Activated naive CD8-positive, alpha-beta T cell treated with anti-CD3 and anti-CD28 coated beads for 36 hours (primary cell): ENCODE results near the gene BICD1. TPM values are rescaled to one million over a fixed set of nuclear protein-coding genes. Genes with fewer than 3 reads are reported as not detected.
"Not testable (repeated sequence)": the region's sequence is repeated elsewhere in the genome, so short reads cannot be mapped to it uniquely, and the experiment has no call there.

Experiments used
- DNase-seq: peaks from one replicate; pipeline ENCODE4 v3.0.0; 2021
- H3K27ac Mint-ChIP-seq: one replicate; pipeline ENCODE4 v1.8.0; 2022; ENCODE audit warnings: mild to moderate bottlenecking, moderate library complexity, mixed read lengths
- H3K27me3 Mint-ChIP-seq: one replicate; pipeline ENCODE4 v1.8.0; 2022; ENCODE audit warnings: mild to moderate bottlenecking, mixed read lengths
- H3K36me3 Mint-ChIP-seq: one replicate; pipeline ENCODE4 v1.8.0; 2021; ENCODE audit warnings: mild to moderate bottlenecking, mixed read lengths
- H3K4me1 Mint-ChIP-seq: one replicate; pipeline ENCODE4 v1.8.0; 2021; ENCODE audit warnings: mixed read lengths
- H3K4me3 Mint-ChIP-seq: one replicate; pipeline ENCODE4 v1.8.0; 2022; ENCODE audit warnings: mild to moderate bottlenecking, moderate library complexity, mixed read lengths
- H3K9me3 Mint-ChIP-seq: one replicate; pipeline ENCODE4 v1.8.0; 2022; ENCODE audit warnings: mixed read lengths
- total RNA-seq, 2 experiments: library from RNA; stranded (reverse); gene quantifications; one replicate each; pipeline ENCODE4 v1.2.3, GENCODE V29; 2021

The BICD1 gene
- total RNA-seq, 2 experiments from 2014 or later = 21.7 to 21.9 TPM

- H3K9me3 Mint-ChIP-seq = no peaks in the 10 kb centered on the region
- no peak overlapping the region for H3K27ac Mint-ChIP-seq
- no peak for DNase-seq
- H3K27me3 Mint-ChIP-seq = no peaks in the 10 kb centered on the region
- no peaks in the 10 kb centered on the region for H3K36me3 Mint-ChIP-seq
- no peaks in the 10 kb centered on the region for H3K4me1 Mint-ChIP-seq
- H3K4me3 Mint-ChIP-seq = no peak overlapping the region
These were observed 19.3 kb upstream of the BICD1 start for GRCh38 chr12:32087306-32087705.

GRCh38 chr12:32089156-32089555 is 17.5 kb upstream of the BICD1 start:
- DNase-seq = no peak
- H3K36me3 Mint-ChIP-seq = no peaks in the 10 kb centered on the region
- no peaks in the 10 kb centered on the region for H3K9me3 Mint-ChIP-seq
- H3K27ac Mint-ChIP-seq = no peak overlapping the region
- H3K27me3 Mint-ChIP-seq = no peaks in the 10 kb centered on the region
- H3K4me3 Mint-ChIP-seq = no peak overlapping the region
- H3K4me1 Mint-ChIP-seq = no peaks in the 10 kb centered on the region

- Mint-ChIP-seq H3K36me3 (no peaks in the 10 kb centered on the region), H3K27ac (no peak overlapping the region), H3K4me3 (no peak overlapping the region), H3K9me3 (no peaks in the 10 kb centered on the region), H3K27me3 (no peaks in the 10 kb centered on the region), H3K4me1 (no peaks in the 10 kb centered on the region)
- no peak for DNase-seq
These were observed 17.1 kb upstream of the BICD1 start for GRCh38 chr12:32089586-32089985.

DNA sequence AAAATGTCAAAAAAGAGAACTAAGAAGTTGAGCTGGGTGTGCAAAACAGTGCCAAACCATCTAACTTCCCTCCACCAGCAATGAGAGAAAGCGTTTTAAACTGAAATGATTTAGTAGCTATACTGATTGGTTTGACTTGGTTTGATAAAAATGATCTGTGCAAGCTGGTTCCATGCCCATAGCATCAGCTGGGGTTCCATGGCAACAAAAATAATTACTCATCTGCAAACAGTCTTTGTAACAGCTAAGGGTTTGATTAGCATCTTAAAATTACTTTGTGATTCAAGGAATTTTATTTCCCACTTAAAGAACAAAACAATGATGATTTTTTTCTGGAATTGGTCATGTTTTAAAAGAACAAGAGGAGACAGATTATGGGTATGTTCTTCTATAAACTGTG is 15.0 kb upstream of the BICD1 start:
- Mint-ChIP-seq H3K9me3 (no peaks in the 10 kb centered on the region), H3K27ac (no peak overlapping the region), H3K36me3 (no peaks in the 10 kb centered on the region), H3K27me3 (no peaks in the 10 kb centered on the region), H3K4me1 (no peaks in the 10 kb centered on the region), H3K4me3 (no peak overlapping the region)
- DNase-seq = no peak

- Mint-ChIP-seq H3K27ac (no peak overlapping the region), H3K9me3 (no peaks in the 10 kb centered on the region), H3K4me1 (no peaks in the 10 kb centered on the region), H3K4me3 (no peak overlapping the region), H3K27me3 (no peaks in the 10 kb centered on the region), H3K36me3 (no peaks in the 10 kb centered on the region)
- no peak for DNase-seq
These were observed 8.5 kb upstream of the BICD1 start for GRCh38 chr12:32098112-32098511.

DNA sequence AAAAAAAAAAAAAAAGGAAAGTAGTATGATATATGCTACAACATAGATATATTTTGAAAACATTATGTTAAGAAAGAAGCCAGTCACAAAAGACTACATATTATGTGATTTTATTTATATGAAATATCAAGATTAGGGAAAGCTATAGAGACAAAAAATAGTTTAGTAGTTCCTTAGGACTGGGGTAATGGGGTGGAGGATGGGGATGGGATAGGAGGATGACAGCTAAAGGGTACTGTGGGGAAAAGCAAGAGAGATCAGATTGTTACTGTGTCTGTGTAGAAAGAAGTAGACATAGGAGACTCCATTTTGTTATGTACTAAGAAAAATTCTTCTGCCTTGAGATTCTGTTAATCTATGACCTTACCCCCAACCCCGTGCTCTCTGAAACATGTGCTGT is 7.4 kb upstream of the BICD1 start:
- not testable (repeated sequence) for H3K27me3 Mint-ChIP-seq, H3K4me1 Mint-ChIP-seq, H3K36me3 Mint-ChIP-seq, H3K9me3 Mint-ChIP-seq, DNase-seq, H3K27ac Mint-ChIP-seq, H3K4me3 Mint-ChIP-seq

DNA sequence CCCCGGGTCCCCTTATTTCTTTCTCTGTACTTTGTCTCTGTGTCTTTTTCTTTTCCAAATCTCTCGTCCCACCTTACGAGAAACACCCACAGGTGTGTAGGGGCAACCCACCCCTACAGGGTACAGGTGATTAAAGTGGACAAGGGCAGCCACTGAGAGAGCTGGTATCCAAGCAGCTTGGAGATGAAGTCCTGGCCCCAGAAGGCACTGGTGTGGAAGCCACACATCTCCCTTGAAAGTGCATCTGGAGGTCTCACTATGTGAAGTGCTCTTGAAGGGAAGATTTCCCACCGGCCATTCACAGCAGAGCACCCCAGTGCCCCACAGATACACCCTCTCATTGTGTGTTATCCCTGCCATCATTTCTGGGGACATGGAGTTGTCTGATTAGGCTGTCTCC is 6.3 kb upstream of the BICD1 start:
- Mint-ChIP-seq H3K27me3 (no peaks in the 10 kb centered on the region), H3K4me3 (no peak overlapping the region), H3K36me3 (no peaks in the 10 kb centered on the region), H3K27ac (no peak overlapping the region), H3K9me3 (no peaks in the 10 kb centered on the region), H3K4me1 (no peaks in the 10 kb centered on the region)
- no peak for DNase-seq

- no peaks in the 10 kb centered on the region for H3K27me3 Mint-ChIP-seq
- no peak overlapping the region for H3K4me3 Mint-ChIP-seq
- H3K4me1 Mint-ChIP-seq = peaks cover under 1% of the 10 kb centered on the region
- H3K36me3 Mint-ChIP-seq = no peaks in the 10 kb centered on the region
- H3K9me3 Mint-ChIP-seq = no peaks in the 10 kb centered on the region
- H3K27ac Mint-ChIP-seq = no peak overlapping the region
- DNase-seq = no peak
These were observed 5.8 kb upstream of the BICD1 start for GRCh38 chr12:32100888-32101287.

GRCh38 chr12:32102234-32102633 is 4.4 kb upstream of the BICD1 start:
- no peaks in the 10 kb centered on the region for H3K36me3 Mint-ChIP-seq

DNA sequence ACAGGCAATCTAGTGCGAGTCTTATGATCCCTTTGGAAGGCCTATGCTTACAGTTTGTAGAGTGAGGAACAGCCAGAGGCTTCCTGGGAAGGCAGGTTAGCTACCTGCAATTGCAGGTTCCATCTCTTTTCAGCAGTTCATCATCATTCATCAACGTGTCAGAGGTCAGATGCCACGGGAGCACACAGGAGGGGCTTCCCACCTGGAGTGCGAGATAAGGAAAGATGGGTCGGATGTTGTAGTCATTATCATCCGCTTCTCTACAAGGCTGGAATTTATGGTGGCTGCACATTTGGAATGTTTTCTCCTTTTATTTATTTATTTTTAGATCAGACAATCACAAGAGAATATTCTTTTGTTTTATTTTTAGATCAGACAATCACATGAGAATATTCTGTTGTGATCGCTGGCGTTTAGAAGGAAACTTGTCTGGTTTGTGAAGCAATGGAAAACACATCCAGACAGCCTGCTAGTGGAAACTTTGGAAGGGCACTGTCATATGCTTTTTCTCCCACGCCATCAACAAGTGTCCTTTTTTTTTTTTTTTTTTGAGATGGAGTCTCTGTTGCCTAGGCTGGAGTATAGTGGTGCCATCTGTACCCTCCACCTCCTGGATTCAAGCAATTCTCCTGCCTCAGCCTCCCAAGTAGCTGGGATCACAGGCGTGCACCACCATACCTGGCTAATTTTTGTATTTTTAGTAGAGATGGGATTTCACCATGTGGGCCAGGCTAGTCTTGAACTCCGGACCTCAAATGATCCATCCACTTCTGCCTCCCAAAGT is 1.9 kb upstream of the BICD1 start:
- no peak overlapping the region for H3K4me3 Mint-ChIP-seq
- DNase-seq = no peak
- H3K27ac Mint-ChIP-seq = no peak overlapping the region
- H3K36me3 Mint-ChIP-seq = peaks cover 3% of the 10 kb centered on the region
- no peaks in the 10 kb centered on the region for H3K27me3 Mint-ChIP-seq
- H3K9me3 Mint-ChIP-seq = no peaks in the 10 kb centered on the region
- peaks cover 16% of the 10 kb centered on the region for H3K4me1 Mint-ChIP-seq

More at GRCh38 chr12:32102234-32102633, 4.4 kb upstream of the BICD1 start:
- no peaks in the 10 kb centered on the region for H3K27me3 Mint-ChIP-seq
- DNase-seq = no peak
- H3K4me3 Mint-ChIP-seq = no peak overlapping the region
- no peak overlapping the region for H3K27ac Mint-ChIP-seq
- H3K4me1 Mint-ChIP-seq = peaks cover 3% of the 10 kb centered on the region
- no peaks in the 10 kb centered on the region for H3K9me3 Mint-ChIP-seq

DNA sequence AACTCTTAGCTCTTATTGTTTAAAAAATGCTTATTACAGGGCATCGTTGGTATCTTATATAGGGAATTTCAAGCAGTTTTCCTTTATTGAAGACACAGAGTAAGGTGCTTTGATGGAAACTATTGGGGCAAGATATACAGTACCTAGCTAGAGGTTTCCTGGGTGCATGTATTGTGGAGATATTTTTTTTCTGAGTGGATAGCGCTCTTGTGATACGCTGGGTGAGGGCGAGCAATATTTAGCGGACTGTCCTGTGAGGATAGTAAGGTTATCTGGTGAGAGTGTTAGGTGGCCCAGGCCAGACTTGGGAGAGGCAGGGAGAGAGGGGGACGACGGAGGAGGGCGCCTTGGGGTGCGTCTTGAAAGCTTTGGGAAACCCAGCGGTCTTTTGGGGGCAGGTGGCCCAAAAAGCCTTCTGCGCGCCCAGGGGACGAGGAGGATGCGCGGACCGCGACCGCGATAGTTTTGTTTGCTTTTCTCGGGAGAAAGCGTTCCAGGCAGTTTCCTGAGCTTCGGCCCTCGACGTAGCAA is 596 bp upstream of the BICD1 start:
- Mint-ChIP-seq H3K4me1 (peaks cover 21% of the 10 kb centered on the region), H3K4me3 (peak overlapping the region; percentile 80), H3K9me3 (no peaks in the 10 kb centered on the region), H3K27me3 (no peaks in the 10 kb centered on the region), H3K27ac (peak overlapping the region; percentile 78), H3K36me3 (peaks cover 3% of the 10 kb centered on the region)
- DNase-seq = no peak

GRCh38 chr12:32107359-32108267 is 966 bp downstream of the BICD1 start:
- peak overlapping the region; percentile 94 for H3K27ac Mint-ChIP-seq
- peak; percentile 30 for DNase-seq
- H3K27me3 Mint-ChIP-seq = no peaks in the 10 kb centered on the region
- peak overlapping the region; percentile 97 for H3K4me3 Mint-ChIP-seq
- H3K36me3 Mint-ChIP-seq = peaks cover 10% of the 10 kb centered on the region
- H3K9me3 Mint-ChIP-seq = no peaks in the 10 kb centered on the region
- peaks cover 21% of the 10 kb centered on the region for H3K4me1 Mint-ChIP-seq

GRCh38 chr12:32108787-32109186 is 2.1 kb downstream of the BICD1 start:
- H3K4me1 Mint-ChIP-seq = peaks cover 21% of the 10 kb centered on the region
- H3K36me3 Mint-ChIP-seq = peaks cover 15% of the 10 kb centered on the region
- H3K9me3 Mint-ChIP-seq = no peaks in the 10 kb centered on the region
- H3K4me3 Mint-ChIP-seq = peak overlapping the region; percentile 73
- no peak overlapping the region for H3K27ac Mint-ChIP-seq
- DNase-seq = no peak
- H3K27me3 Mint-ChIP-seq = no peaks in the 10 kb centered on the region

- no peaks in the 10 kb centered on the region for H3K27me3 Mint-ChIP-seq
- H3K4me3 Mint-ChIP-seq = no peak overlapping the region
- DNase-seq = no peak
- H3K4me1 Mint-ChIP-seq = peaks cover 22% of the 10 kb centered on the region
- H3K9me3 Mint-ChIP-seq = no peaks in the 10 kb centered on the region
- peaks cover 20% of the 10 kb centered on the region for H3K36me3 Mint-ChIP-seq
- no peak overlapping the region for H3K27ac Mint-ChIP-seq
These were observed 3.8 kb downstream of the BICD1 start for GRCh38 chr12:32110417-32110816.

GRCh38 chr12:32110942-32111341 is 4.3 kb downstream of the BICD1 start:
- Mint-ChIP-seq H3K4me3 (no peak overlapping the region), H3K27me3 (no peaks in the 10 kb centered on the region), H3K27ac (no peak overlapping the region), H3K9me3 (no peaks in the 10 kb centered on the region), H3K36me3 (peaks cover 20% of the 10 kb centered on the region), H3K4me1 (peaks cover 23% of the 10 kb centered on the region)
- no peak for DNase-seq
